Fibroblast of gingiva (primary cell): ENCODE results near the gene SPINT2.

ENCODE experiments used
- DNase-seq: peaks from one replicate; pipeline ENCODE4 v3.0.0-alpha.2; 2011; ENCODE audit warnings: low read depth

The SPINT2 gene

GRCh38 chr19:38268539-38268938 is 4.2 kb downstream of the SPINT2 start:
- DNase-seq = no peak

- DNase-seq = peak; percentile 38
Observed at GRCh38 chr19:38270587-38271167, 6.3 kb downstream of the SPINT2 start.

- DNase-seq = no peak
Observed at GRCh38 chr19:38273499-38273898, 9.1 kb downstream of the SPINT2 start.

GRCh38 chr19:38274739-38275138 is 10.4 kb downstream of the SPINT2 start:
- no peak for DNase-seq

- no peak for DNase-seq
Observed at GRCh38 chr19:38276942-38277517, 12.7 kb downstream of the SPINT2 start.

- DNase-seq = peak; percentile 86
Observed at GRCh38 chr19:38277549-38277948, 13.2 kb downstream of the SPINT2 start.

GRCh38 chr19:38277969-38278680 is 13.8 kb downstream of the SPINT2 start:
- DNase-seq = peak; percentile 79

GRCh38 chr19:38278751-38279150 is 14.4 kb downstream of the SPINT2 start:
- DNase-seq = no peak

- no peak for DNase-seq
Observed at GRCh38 chr19:38280030-38280921, 15.9 kb downstream of the SPINT2 start.

GRCh38 chr19:38281811-38282566 is 17.6 kb downstream of the SPINT2 start:
- no peak for DNase-seq

- DNase-seq = no peak
Observed at GRCh38 chr19:38283271-38283670, 18.9 kb downstream of the SPINT2 start.

GRCh38 chr19:38284422-38284821 is 20.0 kb downstream of the SPINT2 start:
- no peak for DNase-seq

- DNase-seq = peak; percentile 81
Observed at GRCh38 chr19:38285567-38285966, 21.2 kb downstream of the SPINT2 start.

- no peak for DNase-seq
Observed at GRCh38 chr19:38287604-38288003, 23.2 kb downstream of the SPINT2 start.

GRCh38 chr19:38288123-38288855 is 23.9 kb downstream of the SPINT2 start:
- no peak for DNase-seq

GRCh38 chr19:38289955-38290354 is 25.6 kb downstream of the SPINT2 start:
- DNase-seq = no peak

GRCh38 chr19:38290631-38291147 is 26.3 kb downstream of the SPINT2 start:
- peak; percentile 79 for DNase-seq

GRCh38 chr19:38291855-38292254 is 27.5 kb downstream of the SPINT2 start:
- DNase-seq = no peak

GRCh38 chr19:38293281-38293680 is 28.9 kb downstream of the SPINT2 start:
- DNase-seq = no peak

- DNase-seq = no peak
Observed at GRCh38 chr19:38294090-38294489, 29.7 kb downstream of the SPINT2 start.
